ENCODE data around the gene FSTL1. TPM values are rescaled to one million over a fixed set of nuclear protein-coding genes. Genes with fewer than 3 reads are reported as not detected.

Gene FSTL1
- total RNA-seq, 1 donor from 2014 or later, result 790 TPM

- TF ChIP-seq CTCF (IDR thresholded peaks at IDR 0.05), result no peak
- H3K36me3 ChIP-seq, result no peaks in the 10 kb centered on the region
- H3K4me1 ChIP-seq, result no peaks in the 10 kb centered on the region
- H3K27ac ChIP-seq, result no peak overlapping the region
- H3K4me3 ChIP-seq, result no peak overlapping the region
- H3K27me3 ChIP-seq, result no peaks in the 10 kb centered on the region
- H3K9me3 ChIP-seq, result no peaks in the 10 kb centered on the region
- DNase-seq (ENCODE audit: low spot score in 2 of 2), result no peak
- intact Hi-C loops (cut with DNase I), result no loop called here
Observed at GRCh38 chr3:120477781-120478180, 27.0 kb upstream of the FSTL1 start.

- Histone ChIP-seq H3K4me3 (no peak overlapping the region), H3K9me3 (no peaks in the 10 kb centered on the region), H3K27me3 (no peaks in the 10 kb centered on the region), H3K36me3 (no peaks in the 10 kb centered on the region), H3K27ac (no peak overlapping the region), H3K4me1 (peaks cover 0 to 4% of the 10 kb centered on the region in 2 donors)
- intact Hi-C loops (cut with DNase I), result no loop called here
- TF ChIP-seq CTCF (IDR thresholded peaks at IDR 0.05), result no peak
- no peak for DNase-seq (ENCODE audit: low spot score in 2 of 2)
Observed at GRCh38 chr3:120475722-120476377, 25.1 kb upstream of the FSTL1 start.

- Histone ChIP-seq H3K36me3 (no peaks in the 10 kb centered on the region), H3K4me3 (no peak overlapping the region), H3K4me1 (peaks cover 0 to 13% of the 10 kb centered on the region in 2 donors), H3K27me3 (no peaks in the 10 kb centered on the region), H3K9me3 (no peaks in the 10 kb centered on the region), H3K27ac (no peak overlapping the region)
- intact Hi-C loops (cut with DNase I), result no loop called here
- no peak for TF ChIP-seq CTCF (IDR thresholded peaks at IDR 0.05)
- DNase-seq (ENCODE audit: low spot score in 2 of 2), result no peak
Observed at GRCh38 chr3:120473896-120474675, 23.3 kb upstream of the FSTL1 start.

GRCh38 chr3:120473389-120473788 lies 22.6 kb upstream of the FSTL1 start:
- Histone ChIP-seq H3K27ac (no peak overlapping the region), H3K9me3 (no peaks in the 10 kb centered on the region), H3K27me3 (no peaks in the 10 kb centered on the region), H3K4me1 (peaks cover 0 to 13% of the 10 kb centered on the region in 2 donors), H3K4me3 (no peak overlapping the region), H3K36me3 (no peaks in the 10 kb centered on the region)
- TF ChIP-seq CTCF (IDR thresholded peaks at IDR 0.05), result no peak
- intact Hi-C loops (cut with DNase I), result no loop called here
- no peak for DNase-seq (ENCODE audit: low spot score in 2 of 2)

- peaks cover 0 to 13% of the 10 kb centered on the region in 2 donors for H3K4me1 ChIP-seq
- no peak for DNase-seq (ENCODE audit: low spot score in 2 of 2)
- H3K9me3 ChIP-seq, result no peaks in the 10 kb centered on the region
- intact Hi-C loops (cut with DNase I), result no loop called here
- no peak overlapping the region for H3K4me3 ChIP-seq
- H3K27me3 ChIP-seq, result no peaks in the 10 kb centered on the region
- no peaks in the 10 kb centered on the region for H3K36me3 ChIP-seq
- no peak overlapping the region for H3K27ac ChIP-seq
- TF ChIP-seq CTCF (IDR thresholded peaks at IDR 0.05), result no peak
Observed at GRCh38 chr3:120472121-120472844, 21.5 kb upstream of the FSTL1 start.
